Thyroid gland (tissue), 4 donors: ENCODE results near the gene PABPC1L. TPM values are rescaled to one million over a fixed set of nuclear protein-coding genes. Genes with fewer than 3 reads are reported as not detected.

Source experiments
- DNase-seq, 2 donors: peaks; one replicate each; pipeline ENCODE4 v3.0.0-alpha.2; 2019
- H3K27ac ChIP-seq, 3 donors: fragments of 200-600 bp; sonication (generic); 1 replicate in 2 of 3; 2 replicates in 1 of 3; pipeline ENCODE4 v1.5.1; 2016 to 2019; ENCODE audit warnings: mild to moderate bottlenecking in 1 of 3, moderate library complexity in 1 of 3
- H3K27me3 ChIP-seq: fragments of 200-600 bp; sonication (generic); one replicate; pipeline ENCODE4 v1.5.1; 2019
- H3K36me3 ChIP-seq, 2 donors: fragments of 200-600 bp; sonication (generic); one replicate each; pipeline ENCODE4 v1.5.1; 2016 to 2019
- H3K4me1 ChIP-seq, 2 donors: fragments of 200-600 bp; sonication (generic); one replicate each; pipeline ENCODE4 v1.5.1; 2017 to 2019
- H3K4me3 ChIP-seq, 3 donors: fragments of 200-600 bp; sonication (generic); replicated peaks in 1 of 3; 1 replicate in 2 of 3; 2 replicates in 1 of 3; pipeline ENCODE4 v1.5.1; 2016; ENCODE audit warnings: mild to moderate bottlenecking in 1 of 3
- H3K9me3 ChIP-seq: fragments of 200-600 bp; sonication (generic); one replicate; pipeline ENCODE4 v1.5.1; 2017
- POLR2A ChIP-seq, 2 donors: fragments of 450-650 bp; IDR thresholded peaks; one replicate each; pipeline ENCODE4 v1.6.1; 2017; ENCODE audit warnings: antibody characterized with exemption in 2 of 2, mild to moderate bottlenecking in 2 of 2, moderate library complexity in 1 of 2
- WGBS, 2 donors: methylation state at CpG; one replicate each; pipeline ENCODE4 v1.1.5; 2017; 5-methylcytosine and 5-hydroxymethylcytosine counted together
- intact Hi-C: fragments of 100-400 bp; cut with DNase I; formaldehyde crosslinking; loops from one replicate; pipeline ENCODE4 v1.15.1; 2023
- total RNA-seq, 4 donors: library from RNA; depleted of rRNA; stranded (reverse); fragments of >200 nt; gene quantifications; one replicate each; pipeline ENCODE4 v1.2.3, GENCODE V29; 2016
- TF ChIP-seq, protein P1 (sequence below), 6 experiments: fragments of 200-600 bp in 3 of 6; fragments of 450-650 bp in 3 of 6; sonication (generic) in 3 of 6; IDR thresholded peaks; one replicate each; pipeline ENCODE4 v1.5.1; 2016 to 2019; ENCODE audit warnings: antibody characterized with exemption in 6 of 6, mild to moderate bottlenecking in 2 of 6, inconsistent platforms in 1 of 6, moderate library complexity in 1 of 6

Gene PABPC1L
- total RNA-seq, 4 donors from 2014 or later = 26.5 to 53.8 (median 31.9) TPM

DNA sequence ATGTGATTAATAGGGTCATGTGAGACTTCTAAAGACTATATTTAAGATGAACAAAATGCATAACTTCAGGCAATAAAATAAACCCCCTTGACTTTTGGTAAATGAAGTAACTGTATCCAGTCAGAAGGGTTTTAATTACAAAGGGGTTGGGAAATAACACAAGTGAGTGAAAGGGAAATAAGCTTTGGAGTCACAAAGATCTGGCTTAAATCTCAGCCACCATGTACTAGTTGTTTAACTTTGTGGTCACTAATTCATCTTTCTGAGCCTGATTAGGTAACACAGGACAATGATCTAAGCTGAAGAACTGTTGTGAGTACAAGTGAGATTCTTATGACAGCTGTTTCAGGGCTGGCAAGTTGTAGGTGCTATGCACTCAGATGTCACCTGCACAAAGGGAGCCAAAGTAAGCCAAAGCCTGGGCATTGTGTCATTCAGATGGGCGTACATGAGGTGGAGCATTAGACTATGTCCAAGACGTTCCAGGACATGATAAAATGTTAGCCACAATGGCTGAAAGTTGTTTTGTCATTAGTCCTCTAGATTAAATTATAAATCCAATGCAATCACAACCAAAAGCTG, 36.5 kb downstream of the PABPC1L start:
- no peak for DNase-seq
- Histone ChIP-seq H3K36me3 (peaks cover 66 to 74% of the 10 kb centered on the region in 2 donors), H3K4me3 (no peak overlapping the region), H3K27me3 (no peaks in the 10 kb centered on the region), H3K9me3 (no peaks in the 10 kb centered on the region), H3K27ac (no peak overlapping the region), H3K4me1 (no peaks in the 10 kb centered on the region)
- WGBS, 2 donors = 93% methylated on average over 2 of the region's 2 CpGs
- intact Hi-C loops = no loop called here
- TF ChIP-seq, protein P1, sequence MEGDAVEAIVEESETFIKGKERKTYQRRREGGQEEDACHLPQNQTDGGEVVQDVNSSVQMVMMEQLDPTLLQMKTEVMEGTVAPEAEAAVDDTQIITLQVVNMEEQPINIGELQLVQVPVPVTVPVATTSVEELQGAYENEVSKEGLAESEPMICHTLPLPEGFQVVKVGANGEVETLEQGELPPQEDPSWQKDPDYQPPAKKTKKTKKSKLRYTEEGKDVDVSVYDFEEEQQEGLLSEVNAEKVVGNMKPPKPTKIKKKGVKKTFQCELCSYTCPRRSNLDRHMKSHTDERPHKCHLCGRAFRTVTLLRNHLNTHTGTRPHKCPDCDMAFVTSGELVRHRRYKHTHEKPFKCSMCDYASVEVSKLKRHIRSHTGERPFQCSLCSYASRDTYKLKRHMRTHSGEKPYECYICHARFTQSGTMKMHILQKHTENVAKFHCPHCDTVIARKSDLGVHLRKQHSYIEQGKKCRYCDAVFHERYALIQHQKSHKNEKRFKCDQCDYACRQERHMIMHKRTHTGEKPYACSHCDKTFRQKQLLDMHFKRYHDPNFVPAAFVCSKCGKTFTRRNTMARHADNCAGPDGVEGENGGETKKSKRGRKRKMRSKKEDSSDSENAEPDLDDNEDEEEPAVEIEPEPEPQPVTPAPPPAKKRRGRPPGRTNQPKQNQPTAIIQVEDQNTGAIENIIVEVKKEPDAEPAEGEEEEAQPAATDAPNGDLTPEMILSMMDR (IDR thresholded peaks at IDR 0.05) = no peak

DNA sequence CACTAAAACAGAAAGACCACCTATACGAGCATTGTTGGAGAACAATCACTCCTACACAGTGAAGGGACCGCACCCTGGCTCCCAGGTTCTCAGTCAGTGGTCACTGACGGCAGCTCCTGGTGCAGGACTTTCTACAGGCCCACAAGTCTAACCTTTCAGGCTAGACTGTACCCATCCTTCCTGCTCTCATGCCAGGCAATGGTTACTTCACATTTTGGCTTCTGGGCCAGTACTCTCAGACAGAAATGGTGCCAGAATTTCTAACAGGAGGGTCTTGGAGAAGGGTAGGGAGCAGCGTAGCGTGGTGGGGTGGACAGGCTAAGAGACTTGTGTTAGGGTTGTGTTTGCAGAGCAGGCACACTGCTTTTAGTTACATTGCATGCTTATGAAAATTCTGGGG, 38.2 kb downstream of the PABPC1L start:
- TF ChIP-seq, protein P1 (IDR thresholded peaks at IDR 0.05) = no peak
- TF ChIP-seq POLR2A (IDR thresholded peaks at IDR 0.05) = no peak
- no peak for DNase-seq
- Histone ChIP-seq H3K4me1 (no peaks in the 10 kb centered on the region), H3K4me3 (no peak overlapping the region), H3K9me3 (no peaks in the 10 kb centered on the region), H3K27ac (no peak overlapping the region), H3K36me3 (peaks cover 57 to 65% of the 10 kb centered on the region in 2 donors), H3K27me3 (no peaks in the 10 kb centered on the region)
- intact Hi-C loops = no loop called here
- WGBS, 2 donors = 90 to 92% methylated on average over 5 of the region's 5 CpGs

DNA sequence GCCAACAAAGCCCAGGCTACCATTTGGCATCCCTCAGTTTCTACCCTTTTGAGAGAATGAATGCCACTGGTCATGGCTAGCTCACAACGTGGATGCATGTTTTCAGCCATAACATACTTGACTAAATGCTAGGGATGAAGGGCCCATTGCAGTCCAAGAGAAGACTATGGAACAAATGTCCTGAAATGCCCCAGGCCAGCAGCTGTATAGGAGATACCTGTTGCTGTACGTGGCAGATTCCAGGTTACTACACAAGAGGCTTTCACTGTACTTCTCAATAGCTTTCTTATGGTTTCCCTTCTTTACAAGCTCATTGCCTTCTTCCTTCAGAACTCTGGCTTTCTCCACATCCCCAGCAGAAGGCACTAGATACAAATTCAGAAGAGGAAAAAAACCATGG, 38.7 kb downstream of the PABPC1L start:
- 85 to 97% methylated on average over 2 of the region's 2 CpGs for WGBS, 2 donors
- DNase-seq = no peak
- Histone ChIP-seq H3K4me3 (no peak overlapping the region), H3K9me3 (no peaks in the 10 kb centered on the region), H3K27ac (no peak overlapping the region), H3K4me1 (no peaks in the 10 kb centered on the region), H3K27me3 (no peaks in the 10 kb centered on the region), H3K36me3 (peaks cover 55 to 64% of the 10 kb centered on the region in 2 donors)
- intact Hi-C loops = no loop called here
- TF ChIP-seq POLR2A (IDR thresholded peaks at IDR 0.05) = no peak
- TF ChIP-seq, protein P1 (IDR thresholded peaks at IDR 0.05) = no peak

DNA sequence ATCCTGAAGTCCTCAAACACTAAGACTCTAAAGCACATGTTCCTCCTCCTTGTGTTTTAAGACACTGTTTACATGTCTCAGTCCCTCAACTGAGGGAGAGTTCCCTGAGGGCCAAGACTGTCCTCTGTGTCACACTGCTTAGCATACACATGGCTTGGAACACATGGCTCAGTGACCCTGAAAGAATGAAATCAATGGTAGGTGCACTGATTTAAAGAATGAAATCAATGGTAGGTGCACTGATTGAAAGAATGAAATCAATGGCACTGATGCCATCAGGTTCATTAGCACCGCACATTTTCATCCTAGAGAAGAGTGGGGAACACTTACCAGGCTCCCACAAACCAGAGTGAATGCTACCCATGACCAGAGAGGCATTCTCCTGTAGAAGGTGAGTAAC, 40.5 kb downstream of the PABPC1L start:
- intact Hi-C loops = no loop called here
- Histone ChIP-seq H3K27ac (no peak overlapping the region), H3K4me1 (no peaks in the 10 kb centered on the region), H3K27me3 (no peaks in the 10 kb centered on the region), H3K9me3 (no peaks in the 10 kb centered on the region), H3K4me3 (no peak overlapping the region), H3K36me3 (peaks cover 63 to 69% of the 10 kb centered on the region in 2 donors)
- TF ChIP-seq, protein P1 (IDR thresholded peaks at IDR 0.05) = no peak
- no peak for TF ChIP-seq POLR2A (IDR thresholded peaks at IDR 0.05)
- 91 to 92% methylated on average over 1 of the region's 1 CpG for WGBS, 2 donors
- no peak for DNase-seq

DNA sequence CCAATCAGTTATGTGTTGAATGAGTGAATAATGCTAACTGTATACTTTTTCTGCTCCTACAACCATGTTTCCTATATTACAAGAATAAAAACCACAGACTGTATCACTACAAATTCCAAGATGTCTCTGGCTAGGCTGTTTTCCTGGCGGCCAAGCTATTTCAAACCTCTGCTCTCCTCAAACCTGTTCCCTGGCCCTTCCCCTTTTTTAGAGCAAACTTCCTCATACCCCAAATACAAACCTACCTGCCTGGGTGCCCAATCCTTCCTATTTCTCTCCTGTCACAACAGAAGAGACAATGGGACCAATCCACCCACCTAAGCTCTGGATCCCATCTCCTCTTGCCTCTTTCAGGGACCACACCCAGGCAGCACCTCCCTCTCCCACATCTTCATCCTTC, 42.9 kb downstream of the PABPC1L start:
- WGBS, 2 donors = 97 to 98% methylated on average over 1 of the region's 1 CpG
- TF ChIP-seq, protein P1 (IDR thresholded peaks at IDR 0.05) = no peak
- TF ChIP-seq POLR2A (IDR thresholded peaks at IDR 0.05) = no peak
- intact Hi-C loops = no loop called here

More for the DNA sequence above, 42.9 kb downstream of the PABPC1L start:
- no peak overlapping the region for H3K4me3 ChIP-seq
- H3K27me3 ChIP-seq = no peaks in the 10 kb centered on the region
- peaks cover 45 to 61% of the 10 kb centered on the region in 2 donors for H3K36me3 ChIP-seq
- no peaks in the 10 kb centered on the region for H3K4me1 ChIP-seq
- H3K27ac ChIP-seq = no peak overlapping the region
- no peaks in the 10 kb centered on the region for H3K9me3 ChIP-seq
- no peak for DNase-seq
